22Rv1 (cell line): ENCODE results near the gene ZFYVE28.

Experiments used
- H3K27ac ChIP-seq: fragments of 450-650 bp; 2 replicates; pipeline ENCODE4 v1.5.1; 2017
- ZFX ChIP-seq: fragments of 450-650 bp; IDR thresholded peaks from 2 replicates; pipeline ENCODE4 v1.6.1; 2017; ENCODE audit warnings: antibody characterized with exemption, borderline replicate concordance
- TF ChIP-seq, protein P1 (sequence below): fragments of 450-650 bp; IDR thresholded peaks from 2 replicates; pipeline ENCODE4 v1.5.1; 2017; ENCODE audit warnings: mild to moderate bottlenecking

ZFYVE28 gene

GRCh38 chr4:2402941-2403340, 15.5 kb downstream of the ZFYVE28 start:
- peak overlapping the region; percentile 63 for H3K27ac ChIP-seq
- TF ChIP-seq, protein P1, sequence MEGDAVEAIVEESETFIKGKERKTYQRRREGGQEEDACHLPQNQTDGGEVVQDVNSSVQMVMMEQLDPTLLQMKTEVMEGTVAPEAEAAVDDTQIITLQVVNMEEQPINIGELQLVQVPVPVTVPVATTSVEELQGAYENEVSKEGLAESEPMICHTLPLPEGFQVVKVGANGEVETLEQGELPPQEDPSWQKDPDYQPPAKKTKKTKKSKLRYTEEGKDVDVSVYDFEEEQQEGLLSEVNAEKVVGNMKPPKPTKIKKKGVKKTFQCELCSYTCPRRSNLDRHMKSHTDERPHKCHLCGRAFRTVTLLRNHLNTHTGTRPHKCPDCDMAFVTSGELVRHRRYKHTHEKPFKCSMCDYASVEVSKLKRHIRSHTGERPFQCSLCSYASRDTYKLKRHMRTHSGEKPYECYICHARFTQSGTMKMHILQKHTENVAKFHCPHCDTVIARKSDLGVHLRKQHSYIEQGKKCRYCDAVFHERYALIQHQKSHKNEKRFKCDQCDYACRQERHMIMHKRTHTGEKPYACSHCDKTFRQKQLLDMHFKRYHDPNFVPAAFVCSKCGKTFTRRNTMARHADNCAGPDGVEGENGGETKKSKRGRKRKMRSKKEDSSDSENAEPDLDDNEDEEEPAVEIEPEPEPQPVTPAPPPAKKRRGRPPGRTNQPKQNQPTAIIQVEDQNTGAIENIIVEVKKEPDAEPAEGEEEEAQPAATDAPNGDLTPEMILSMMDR: no peak
- no peak for TF ChIP-seq ZFX

DNA sequence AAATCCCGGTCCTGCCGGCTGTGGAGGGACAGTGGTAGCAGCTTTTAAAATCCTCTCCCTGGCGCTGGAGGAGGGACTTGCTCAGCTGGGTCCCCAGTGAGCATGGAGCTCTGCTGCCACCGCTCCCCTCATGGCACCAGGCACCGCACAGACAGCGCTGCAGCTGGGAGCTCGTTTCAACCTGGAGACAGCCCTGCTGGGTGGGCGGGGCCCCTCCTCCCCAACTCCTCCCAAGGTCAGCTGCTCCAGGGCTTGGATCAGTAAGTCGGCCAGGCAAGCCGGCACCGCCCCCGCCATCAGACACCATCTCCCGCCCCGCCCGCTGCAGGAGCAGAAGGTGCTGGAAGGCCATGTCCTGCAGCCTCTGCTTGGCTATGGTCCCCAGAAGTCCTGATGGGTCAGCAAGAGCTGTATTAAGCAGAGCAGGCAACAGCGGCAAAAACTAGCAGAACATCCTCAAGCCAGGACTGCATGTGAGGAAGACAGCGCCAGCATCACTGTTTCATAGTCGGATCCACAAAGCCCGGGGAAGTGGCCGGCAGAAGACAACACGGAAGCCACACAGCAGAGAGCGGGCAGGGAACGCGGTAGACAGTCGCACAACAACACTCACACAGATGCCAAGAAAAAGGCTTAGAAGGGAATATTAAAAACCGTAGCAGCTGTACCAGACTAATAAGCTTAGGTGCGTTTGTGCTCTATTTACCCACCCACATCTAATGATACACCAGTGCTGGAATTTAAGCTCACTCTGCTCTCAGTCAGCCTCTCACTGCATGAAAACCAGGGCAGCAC, 16.2 kb downstream of the ZFYVE28 start:
- no peak for TF ChIP-seq ZFX
- TF ChIP-seq, protein P1: no peak
- H3K27ac ChIP-seq: peak overlapping the region; percentile 63

DNA sequence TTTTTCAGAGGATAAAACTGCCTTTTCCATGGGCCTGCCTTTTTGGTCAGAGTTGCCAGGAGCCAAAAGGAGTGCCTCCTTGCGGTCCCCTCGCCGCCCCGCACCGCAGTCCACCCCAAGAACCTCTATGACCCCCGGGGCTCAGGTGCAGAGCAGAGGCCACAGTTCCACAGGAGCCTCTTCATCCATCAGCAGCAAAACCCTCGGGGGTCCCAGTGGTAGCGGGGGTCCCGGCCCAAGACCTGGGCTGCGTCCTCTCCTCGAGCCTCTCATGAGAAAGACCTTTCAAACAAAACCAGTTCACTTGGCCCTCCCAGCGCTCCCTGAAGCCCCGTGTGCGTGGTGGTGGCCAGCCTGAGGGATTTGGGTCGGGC, 16.8 kb downstream of the ZFYVE28 start:
- H3K27ac ChIP-seq: peak overlapping the region; percentile 63; the same call in 1 of the 2 replicates
- no peak for TF ChIP-seq ZFX
- TF ChIP-seq, protein P1: no peak

- TF ChIP-seq ZFX: no peak
- TF ChIP-seq, protein P1: no peak
- H3K27ac ChIP-seq: no peak overlapping the region
Observed at GRCh38 chr4:2400841-2401609, 17.4 kb downstream of the ZFYVE28 start.

- H3K27ac ChIP-seq: no peak overlapping the region
- TF ChIP-seq, protein P1: no peak
- TF ChIP-seq ZFX: no peak
Observed at GRCh38 chr4:2399631-2400190, 18.7 kb downstream of the ZFYVE28 start.

GRCh38 chr4:2399216-2399615, 19.2 kb downstream of the ZFYVE28 start:
- no peak for TF ChIP-seq ZFX
- TF ChIP-seq, protein P1: no peak
- no peak overlapping the region for H3K27ac ChIP-seq
